Measurements from ENCODE around the gene ARHGEF37.

Gene ARHGEF37

DNA sequence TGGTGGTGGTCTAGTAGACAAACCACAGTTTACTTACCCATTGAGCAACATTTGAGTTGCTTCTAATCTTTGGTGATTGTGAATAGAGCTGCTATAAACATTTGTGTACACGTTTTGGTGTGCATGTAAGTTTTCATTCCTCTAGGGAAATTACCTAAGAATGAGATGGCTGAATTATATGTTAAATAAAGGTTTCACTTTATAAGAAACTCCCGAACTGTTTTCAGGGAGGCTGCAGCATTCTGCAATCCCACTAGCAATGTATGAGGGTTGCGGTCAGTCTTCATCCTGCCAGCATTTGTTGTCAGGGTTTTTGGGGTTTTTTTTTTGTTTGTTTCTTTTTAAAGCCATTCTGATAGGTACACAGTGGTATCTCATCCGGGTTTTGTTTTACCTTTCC, 103.1 kb downstream of the ARHGEF37 start:
- no peaks in the 10 kb centered on the region for H3K9me2 ChIP-seq (replicated peaks; ENCODE audit: control insufficient read depth, low read length)
- H3F3A ChIP-seq (ENCODE audit: control insufficient read depth, insufficient read depth), result no peaks in the 10 kb centered on the region
- H3K4me1 ChIP-seq (ENCODE audit: control insufficient read depth, low read length), result peaks cover 23% of the 10 kb centered on the region
- H3K9me3 ChIP-seq (ENCODE audit: control insufficient read depth, insufficient read depth, low read length), result no peaks in the 10 kb centered on the region
- no peaks in the 10 kb centered on the region for H4K20me1 ChIP-seq (ENCODE audit: control insufficient read depth, insufficient read depth, low read depth, low read length)
- H3K79me2 ChIP-seq (ENCODE audit: control insufficient read depth, low read length), result no peaks in the 10 kb centered on the region
- H3K4me3 ChIP-seq (ENCODE audit: low read length), result no peak overlapping the region
- H3K27me3 ChIP-seq (ENCODE audit: control insufficient read depth, low read length), result peaks cover 42% of the 10 kb centered on the region
- H3K27ac ChIP-seq (ENCODE audit: low read depth, low read length), result no peak overlapping the region
- H3K4me2 ChIP-seq (ENCODE audit: low read length), result no peak overlapping the region
- H3K36me3 ChIP-seq (ENCODE audit: control insufficient read depth, low read length), result no peaks in the 10 kb centered on the region
- TF ChIP-seq EZH2phosphoT487 (IDR thresholded peaks at IDR 0.05; ENCODE audit: borderline replicate concordance, low read length), result no peak
